H1 (cell line): Measurements from ENCODE around the gene LTA. TPM values are rescaled to one million over a fixed set of nuclear protein-coding genes. Genes with fewer than 3 reads are reported as not detected.

Source experiments
- CTCF ChIA-PET: fragments of 300-600 bp; sonication (Branson Sonifier 250); formaldehyde crosslinking; loops from one replicate; lab custom pipeline; 2021; ENCODE audit not compliant: partially characterized antibody; lab: Charles Lee
- POLR2A ChIA-PET: fragments of 300-600 bp; sonication (Branson Sonifier 250); formaldehyde crosslinking; loops from one replicate; lab custom pipeline; 2021; ENCODE audit warnings: inconsistent platforms; ENCODE audit not compliant: partially characterized antibody; lab: Charles Lee
- DNase-seq, 2 experiments: peaks; one replicate each; pipeline versions ENCODE4 v3.0.0 to v3.0.0-alpha.2; 2010 to 2022; ENCODE audit warnings: low spot score in 2 of 2, low read depth in 1 of 2, mixed read lengths in 1 of 2
- FAIRE-seq: peaks from 2 replicates; lab custom pipeline; 2011; peaks lifted over from hg19 to GRCh38; lab: Jason Lieb, UNC
- H2AFZ ChIP-seq: 2 replicates; pipeline ENCODE4 v1.8.1; 2012; ENCODE audit warnings: low read length, inconsistent platforms
- H2AK5ac ChIP-seq: 2 replicates; pipeline ENCODE4 v1.6.1; 2013; ENCODE audit warnings: low read depth, low read length
- H2BK120ac ChIP-seq: replicated peaks from 2 replicates; pipeline ENCODE3; 2013; ENCODE audit warnings: low read depth, low read length, inconsistent platforms
- H2BK12ac ChIP-seq: 2 replicates; pipeline ENCODE4 v1.6.1; 2013; ENCODE audit warnings: low read depth, low read length
- H2BK15ac ChIP-seq: 2 replicates; pipeline ENCODE4 v1.6.1; 2013; ENCODE audit warnings: low read length
- H2BK20ac ChIP-seq: 2 replicates; pipeline ENCODE4 v1.6.1; 2013; ENCODE audit warnings: low read length
- H2BK5ac ChIP-seq: 2 replicates; pipeline ENCODE4 v1.6.1; 2013; ENCODE audit warnings: low read depth, low read length
- H3K14ac ChIP-seq: 2 replicates; pipeline ENCODE4 v1.6.1; 2013; ENCODE audit warnings: inconsistent platforms; ENCODE audit not compliant: insufficient read length
- H3K18ac ChIP-seq: 2 replicates; pipeline ENCODE4 v1.6.1; 2013; ENCODE audit warnings: low read length; ENCODE audit errors: extremely low read depth
- H3K23ac ChIP-seq: 2 replicates; pipeline ENCODE4 v1.6.1; 2013; ENCODE audit warnings: inconsistent platforms; ENCODE audit not compliant: insufficient read length
- H3K23me2 ChIP-seq: 2 replicates; pipeline ENCODE4 v1.6.1; 2013; ENCODE audit warnings: low read depth, low read length
- H3K27ac ChIP-seq: 2 replicates; pipeline ENCODE4 v1.6.1; 2011; ENCODE audit warnings: low read depth, low read length, inconsistent platforms
- H3K27me3 ChIP-seq, 4 experiments: replicated peaks in 1 of 4; 1 replicate in 1 of 4; 2 replicates in 3 of 4; pipeline versions ENCODE4 v1.6.1 to v1.8.1; 2011 to 2013; ENCODE audit warnings: low read length in 3 of 4, mild to moderate bottlenecking in 3 of 4, inconsistent platforms in 2 of 4, mixed read lengths in 2 of 4, moderate library complexity in 1 of 4; ENCODE audit not compliant: control insufficient read depth in 3 of 4, insufficient read depth in 3 of 4; ENCODE audit errors: extremely low read depth in 1 of 4
- H3K36me3 ChIP-seq, 4 experiments: 2 replicates each; pipeline versions ENCODE4 v1.6.1 to v1.8.1; 2011 to 2013; ENCODE audit warnings: mild to moderate bottlenecking in 4 of 4, low read length in 3 of 4, moderate library complexity in 2 of 4, control low read depth in 1 of 4, inconsistent platforms in 1 of 4; ENCODE audit not compliant: insufficient read depth in 4 of 4, control insufficient read depth in 2 of 4
- H3K4ac ChIP-seq: replicated peaks from 2 replicates; pipeline ENCODE3; 2013; ENCODE audit warnings: low read length, low read depth, mixed read lengths, inconsistent platforms; ENCODE audit not compliant: insufficient read length
- H3K4me1 ChIP-seq, 4 experiments: replicated peaks in 1 of 4; 1 replicate in 1 of 4; 2 replicates in 3 of 4; pipeline versions ENCODE4 v1.6.1 to v1.8.1; 2011 to 2013; ENCODE audit warnings: low read length in 3 of 4, inconsistent platforms in 2 of 4, mixed read lengths in 1 of 4; ENCODE audit not compliant: insufficient read depth in 4 of 4, control insufficient read depth in 3 of 4
- H3K4me2 ChIP-seq, 2 experiments: 2 replicates each; pipeline versions ENCODE4 v1.6.1 to v1.8.1; 2011 to 2013; ENCODE audit warnings: low read depth in 2 of 2, low read length in 2 of 2, control low read depth in 1 of 2, inconsistent platforms in 1 of 2, mild to moderate bottlenecking in 1 of 2; ENCODE audit not compliant: insufficient read depth in 1 of 2
- H3K4me3 ChIP-seq, 4 experiments: fragments of 200-600, 300-600 bp in 1 of 4; sonication (generic), shearing (Covaris generic), sonication (Bioruptor Twin) in 1 of 4; 2 replicates each; pipeline versions ENCODE4 v1.5.1 to v1.8.1; 2011 to 2016; ENCODE audit warnings: low read length in 4 of 4, low read depth in 3 of 4, control low read depth in 2 of 4, inconsistent platforms in 2 of 4, mild to moderate bottlenecking in 2 of 4, mixed read lengths in 1 of 4, moderate library complexity in 1 of 4; ENCODE audit not compliant: insufficient read depth in 2 of 4; ENCODE audit errors: extremely low read depth in 1 of 4
- H3K56ac ChIP-seq: replicated peaks from 2 replicates; pipeline ENCODE3; 2013; ENCODE audit warnings: low read depth, mild to moderate bottlenecking, mixed read lengths, low read length, inconsistent platforms; ENCODE audit not compliant: insufficient read length
- H3K79me1 ChIP-seq: 2 replicates; pipeline ENCODE4 v1.6.1; 2013; ENCODE audit warnings: low read depth, low read length, control low read depth
- H3K79me2 ChIP-seq, 2 experiments: 2 replicates each; pipeline versions ENCODE4 v1.6.1 to v1.8.1; 2012 to 2013; ENCODE audit warnings: low read length in 2 of 2, mild to moderate bottlenecking in 2 of 2, inconsistent platforms in 1 of 2; ENCODE audit not compliant: insufficient read depth in 2 of 2, control insufficient read depth in 1 of 2
- H3K9ac ChIP-seq, 4 experiments: replicated peaks in 1 of 4; 1 replicate in 1 of 4; 2 replicates in 3 of 4; pipeline versions ENCODE4 v1.6.1 to v1.8.1; 2011 to 2013; ENCODE audit warnings: low read depth in 3 of 4, low read length in 3 of 4, control low read depth in 2 of 4, mild to moderate bottlenecking in 2 of 4, moderate library complexity in 2 of 4, inconsistent platforms in 1 of 4; ENCODE audit errors: extremely low read depth in 1 of 4
- H3K9me3 ChIP-seq, 2 experiments: 2 replicates each; pipeline versions ENCODE4 v1.6.1 to v1.8.1; 2012 to 2013; ENCODE audit warnings: mild to moderate bottlenecking in 2 of 2, moderate library complexity in 2 of 2, control low read depth in 1 of 2, inconsistent platforms in 1 of 2, low read depth in 1 of 2, low read length in 1 of 2, mixed read lengths in 1 of 2; ENCODE audit not compliant: insufficient read depth in 2 of 2
- H4K20me1 ChIP-seq, 2 experiments: replicated peaks in 1 of 2; 2 replicates each; pipeline versions ENCODE3 to v1.8.1; 2011 to 2013; ENCODE audit warnings: inconsistent platforms in 2 of 2, low read length in 2 of 2, mild to moderate bottlenecking in 1 of 2; ENCODE audit not compliant: insufficient read depth in 2 of 2, control insufficient read depth in 1 of 2
- H4K5ac ChIP-seq: 2 replicates; pipeline ENCODE4 v1.6.1; 2013; ENCODE audit warnings: low read length, low read depth, mixed read lengths, inconsistent platforms; ENCODE audit not compliant: insufficient read length
- H4K8ac ChIP-seq: 2 replicates; pipeline ENCODE4 v1.8.0; 2013; ENCODE audit warnings: mild to moderate bottlenecking, moderate library complexity, low read length, inconsistent platforms; ENCODE audit not compliant: insufficient read depth; ENCODE audit errors: extremely low read depth
- H4K91ac ChIP-seq: replicated peaks from 2 replicates; pipeline ENCODE3; 2013; ENCODE audit warnings: low read length, mixed read lengths, inconsistent platforms; ENCODE audit not compliant: insufficient read length
- GABPA ChIP-seq: IDR thresholded peaks from 2 replicates; pipeline ENCODE4 v1.6.1; 2011; ENCODE audit warnings: mild to moderate bottlenecking, low read length, moderate library complexity, borderline replicate concordance; ENCODE audit not compliant: insufficient read depth
- KDM5A ChIP-seq: fragments of 200-600 bp; IDR thresholded peaks from 2 replicates; pipeline ENCODE4 v1.7.1; 2012; ENCODE audit warnings: mild to moderate bottlenecking, low read length, inconsistent platforms, mixed read lengths
- RFX5 ChIP-seq: IDR thresholded peaks from 2 replicates; pipeline ENCODE4 v1.6.1; 2011; ENCODE audit warnings: low read depth, low read length, improper control_type of control experiment, borderline replicate concordance
- RXRA ChIP-seq: IDR thresholded peaks from 2 replicates; pipeline ENCODE4 v1.6.1; 2011; ENCODE audit warnings: low read depth, mild to moderate bottlenecking, low read length, moderate library complexity; ENCODE audit not compliant: insufficient read depth
- ZNF274 ChIP-seq: IDR thresholded peaks from 2 replicates; pipeline ENCODE4 v1.7.0; 2012; ENCODE audit warnings: low read length, borderline replicate concordance; ENCODE audit errors: extremely low read depth
- WGBS, 2 experiments: shearing (Covaris generic) in 1 of 2; methylation state at CpG; one replicate each; pipeline versions ENCODE4 v1.1.6 to v1.1.7; 2013 to 2015; ENCODE audit warnings: low lambda C conversion rate in 2 of 2, mixed read lengths in 2 of 2, inconsistent platforms in 1 of 2, low coverage in 1 of 2, missing lambda C conversion rate in 1 of 2; ENCODE audit not compliant: insufficient replicate concordance in 2 of 2, insufficient coverage in 1 of 2, insufficient read length in 1 of 2; ENCODE audit errors: extremely low coverage in 1 of 2, missing lambda C conversion rate in 1 of 2; 5-methylcytosine and 5-hydroxymethylcytosine counted together
- polyA plus RNA-seq, 7 experiments: library from polyadenylated mRNA; depleted of rRNA in 3 of 7; stranded (reverse) in 5 of 7; unstranded in 2 of 7; fragments of >200 nt in 5 of 7; fragments of 200-250 nt in 2 of 7; gene quantifications; 1 replicate in 5 of 7; 2 replicates in 1 of 7; 4 replicates in 1 of 7; pipeline versions ENCODE4 v1.2.1 to v1.2.3, GENCODE V29; 2011 to 2013; ENCODE audit warnings: missing spikeins in 2 of 7, mixed read lengths in 2 of 7
- total RNA-seq: library from RNA; stranded (reverse); fragmentation: NEBNext Ultra II Directional; extraction: Animal tissue kit (Norgen Biotek cat#: 25700); gene quantifications from 2 replicates; pipeline ENCODE4 v1.2.1, GENCODE V29; 2021

Gene LTA
- total and polyA plus RNA-seq, 2 of the 8 experiments (the other 6 are each of a cell fraction or from before 2014, with no cell fraction given) = not detected

DNA sequence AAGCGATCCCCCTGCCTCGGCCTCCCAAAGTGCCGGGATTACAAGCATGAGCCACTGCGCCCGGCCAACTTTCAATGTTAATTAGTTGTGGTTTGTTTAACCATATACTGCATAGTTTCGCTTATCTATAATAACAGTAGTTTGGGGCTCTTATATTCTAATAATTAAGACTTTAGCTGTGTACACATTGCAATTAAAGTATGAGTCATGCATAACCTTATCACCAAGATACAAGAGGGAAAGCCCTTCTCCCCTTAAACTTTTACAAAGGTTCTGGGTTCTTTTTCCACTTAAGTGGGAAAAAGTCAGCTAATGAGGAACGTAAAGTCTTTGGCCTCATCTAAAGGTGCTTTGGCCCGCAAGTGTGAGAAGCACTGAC is 46.5 kb upstream of the LTA start:
- FAIRE-seq (no peak), DNase-seq (no peak)
- Histone ChIP-seq H2BK120ac (no peak overlapping the region), H3K27me3 (no peaks in the 10 kb centered on the region), H2BK20ac (no peak overlapping the region), H3K36me3 (peaks cover 4 to 14% (median 5%) of the 10 kb centered on the region in 4 experiments; a peak in 7 of 8 replicates), H3K9ac (no peak overlapping the region), H4K20me1 (peaks cover 3 to 10% of the 10 kb centered on the region in 2 experiments), H2BK5ac (no peak overlapping the region), H3K23ac (no peak overlapping the region), H3K4me3 (no peak overlapping the region), H4K8ac (no peak overlapping the region), H3K56ac (no peak overlapping the region), H3K9me3 (no peaks in the 10 kb centered on the region), H3K18ac (no peak overlapping the region), H3K4ac (no peak overlapping the region), H3K14ac (no peak overlapping the region), H3K23me2 (no peaks in the 10 kb centered on the region), H2BK12ac (no peak overlapping the region), H3K79me2 (no peaks in the 10 kb centered on the region), H2AK5ac (no peak overlapping the region), H4K91ac (no peak overlapping the region), H3K4me2 (no peak overlapping the region), H2BK15ac (no peak overlapping the region), H3K27ac (no peak overlapping the region), H2AFZ (no peak overlapping the region), H3K79me1 (no peaks in the 10 kb centered on the region), H4K5ac (no peak overlapping the region), H3K4me1 (peaks cover 0 to 5% (median 3%) of the 10 kb centered on the region in 4 experiments; a peak in 3 of 7 replicates)
- POLR2A ChIA-PET = interaction anchor here (0.8 to 18.4 kb wide), 4 partner anchors 15 to 103 kb away, joined by 3 to 428 read pairs (median 4); partner anchors contain the start of genes ATP6V1G2, DDX39B and NFKBIL1
- CTCF ChIA-PET = interaction anchor here (0.6 to 1.6 kb wide), 4 partner anchors 31 to 386 kb away, joined by 3 to 7 read pairs (median 4); partner anchors contain the start of gene PSORS1C2
- WGBS, 2 experiments = 81% methylated on average over 8 of the region's 8 CpGs; no CpG with 5 or more reads in 1 of the 2 experiments
- TF ChIP-seq KDM5A = no peak
- TF ChIP-seq GABPA = no peak
- TF ChIP-seq RFX5 = no peak
- no peak for TF ChIP-seq RXRA
- no peak for TF ChIP-seq ZNF274
